Keratinocyte (primary cell): ENCODE measurements around the gene GPR176. TPM values are rescaled to one million over a fixed set of nuclear protein-coding genes. Genes with fewer than 3 reads are reported as not detected.

Experiments
- DNase-seq: peaks from one replicate; pipeline ENCODE4 v3.0.0-alpha.2; 2011; ENCODE audit warnings: low read depth, missing footprints, low spot score
- FAIRE-seq: peaks from 2 replicates; lab custom pipeline; 2011; peaks lifted over from hg19 to GRCh38; lab: Jason Lieb, UNC
- H2AFZ ChIP-seq: 2 replicates; pipeline ENCODE4 v1.6.0; 2012; ENCODE audit warnings: low read length, control low read depth, inconsistent platforms; ENCODE audit not compliant: control insufficient read depth
- H3K27ac ChIP-seq: 2 replicates; pipeline ENCODE4 v1.5.1; 2011; ENCODE audit warnings: low read length; ENCODE audit not compliant: control insufficient read depth, insufficient read depth
- H3K27me3 ChIP-seq: 3 replicates; pipeline ENCODE4 v1.6.0; 2011; ENCODE audit warnings: low read length; ENCODE audit not compliant: control insufficient read depth, insufficient read depth; ENCODE audit errors: extremely low read depth
- H3K36me3 ChIP-seq, 2 experiments: 2 replicates in 1 of 2; 3 replicates in 1 of 2; pipeline ENCODE4 v1.5.1; 2011; ENCODE audit warnings: low read length in 2 of 2, mild to moderate bottlenecking in 1 of 2; ENCODE audit not compliant: control insufficient read depth in 2 of 2, insufficient read depth in 2 of 2; ENCODE audit errors: extremely low read depth in 1 of 2
- H3K4me1 ChIP-seq: 3 replicates; pipeline ENCODE4 v1.5.1; 2011; ENCODE audit warnings: low read length; ENCODE audit not compliant: control insufficient read depth, insufficient read depth; ENCODE audit errors: extremely low read depth
- H3K4me2 ChIP-seq: 3 replicates; pipeline ENCODE4 v1.6.0; 2011; ENCODE audit warnings: low read depth, low read length; ENCODE audit not compliant: control insufficient read depth, insufficient read depth; ENCODE audit errors: extremely low read depth
- H3K4me3 ChIP-seq, 3 experiments: fragments of 200-600 bp in 1 of 3; sonication (generic) in 1 of 3; 2 replicates in 2 of 3; 3 replicates in 1 of 3; pipeline ENCODE4 v1.5.1; 2011 to 2016; ENCODE audit warnings: low read length in 3 of 3, mild to moderate bottlenecking in 3 of 3, control low read depth in 2 of 3, inconsistent platforms in 1 of 3, low read depth in 1 of 3, mixed read lengths in 1 of 3, mixed run types in 1 of 3, moderate library complexity in 1 of 3; ENCODE audit not compliant: control insufficient read depth in 2 of 3, insufficient read depth in 2 of 3; ENCODE audit errors: extremely low read depth in 1 of 3
- H3K79me2 ChIP-seq: 2 replicates; pipeline ENCODE4 v1.6.0; 2012; ENCODE audit warnings: low read length; ENCODE audit not compliant: control insufficient read depth, insufficient read depth
- H3K9ac ChIP-seq: 3 replicates; pipeline ENCODE4 v1.6.0; 2011; ENCODE audit warnings: low read length; ENCODE audit not compliant: control insufficient read depth, insufficient read depth; ENCODE audit errors: extremely low read depth
- H3K9me1 ChIP-seq: 3 replicates; pipeline ENCODE4 v1.6.0; 2011; ENCODE audit warnings: low read length; ENCODE audit not compliant: control insufficient read depth, insufficient read depth; ENCODE audit errors: extremely low read depth
- H3K9me3 ChIP-seq: 2 replicates; pipeline ENCODE4 v1.5.1; 2012; ENCODE audit warnings: low read depth, low read length; ENCODE audit not compliant: control insufficient read depth
- H4K20me1 ChIP-seq: 3 replicates; pipeline ENCODE4 v1.6.0; 2011; ENCODE audit warnings: low read length; ENCODE audit not compliant: control insufficient read depth, insufficient read depth; ENCODE audit errors: extremely low read depth
- EZH2 ChIP-seq: IDR thresholded peaks from one replicate; pipeline ENCODE4 v1.6.1; 2012; ENCODE audit warnings: inconsistent platforms, mild to moderate bottlenecking, low read length, moderate library complexity
- dilution Hi-C: fragments of 300-500 bp; cut with MboI; formaldehyde crosslinking; loops from one replicate; pipeline ENCODE4 v1.7.0; 2020; ENCODE audit warnings: low sequenced_read_pairs; ENCODE audit not compliant: extremely low pct_ligation_motif_present
- polyA plus RNA-seq, 5 experiments: library from polyadenylated mRNA; depleted of rRNA in 3 of 5; stranded (reverse) in 3 of 5; stranded (forward) in 1 of 5; unstranded in 1 of 5; fragments of >200 nt; gene quantifications; 1 replicate in 1 of 5; 2 replicates in 3 of 5; 3 replicates in 1 of 5; pipeline versions ENCODE4 v1.2.1 to v1.2.3, GENCODE V29; 2011 to 2012; ENCODE audit warnings: missing spikeins in 2 of 5, low read depth in 1 of 5, low replicate concordance in 1 of 5
- TF ChIP-seq, protein P1 (sequence below), 3 experiments: IDR thresholded peaks in 1 of 3; conservative IDR thresholded peaks in 1 of 3; optimal IDR thresholded peaks in 1 of 3; 2 replicates in 2 of 3; 3 replicates in 1 of 3; pipeline versions ENCODE3 to v1.5.1; 2011; ENCODE audit warnings: low read length in 3 of 3, mild to moderate bottlenecking in 3 of 3, moderate library complexity in 2 of 3, control low read depth in 1 of 3, inconsistent platforms in 1 of 3; ENCODE audit not compliant: insufficient read depth in 2 of 3; ENCODE audit errors: extremely low read depth in 1 of 3

Gene GPR176
- polyA plus RNA-seq, 1 donor (not counting 4 experiments of a cell fraction or from before 2014, with no cell fraction given) = 12.5 TPM

- H3K79me2 ChIP-seq = peaks cover 8% of the 10 kb centered on the region
- H4K20me1 ChIP-seq = no peaks in the 10 kb centered on the region
- peaks cover 11% of the 10 kb centered on the region for H3K4me1 ChIP-seq
- no peaks in the 10 kb centered on the region for H3K27me3 ChIP-seq
- H3K27ac ChIP-seq = no peak overlapping the region
- no peaks in the 10 kb centered on the region for H3K36me3 ChIP-seq
- FAIRE-seq (no peak), DNase-seq (no peak)
- H3K4me3 ChIP-seq = no peak overlapping the region
- no peaks in the 10 kb centered on the region for H3K9me3 ChIP-seq
- no peak overlapping the region for H2AFZ ChIP-seq
- no peaks in the 10 kb centered on the region for H3K9me1 ChIP-seq
- no peak overlapping the region for H3K4me2 ChIP-seq
- dilution Hi-C loops = no loop called here
- TF ChIP-seq EZH2 = no peak
- TF ChIP-seq, protein P1, sequence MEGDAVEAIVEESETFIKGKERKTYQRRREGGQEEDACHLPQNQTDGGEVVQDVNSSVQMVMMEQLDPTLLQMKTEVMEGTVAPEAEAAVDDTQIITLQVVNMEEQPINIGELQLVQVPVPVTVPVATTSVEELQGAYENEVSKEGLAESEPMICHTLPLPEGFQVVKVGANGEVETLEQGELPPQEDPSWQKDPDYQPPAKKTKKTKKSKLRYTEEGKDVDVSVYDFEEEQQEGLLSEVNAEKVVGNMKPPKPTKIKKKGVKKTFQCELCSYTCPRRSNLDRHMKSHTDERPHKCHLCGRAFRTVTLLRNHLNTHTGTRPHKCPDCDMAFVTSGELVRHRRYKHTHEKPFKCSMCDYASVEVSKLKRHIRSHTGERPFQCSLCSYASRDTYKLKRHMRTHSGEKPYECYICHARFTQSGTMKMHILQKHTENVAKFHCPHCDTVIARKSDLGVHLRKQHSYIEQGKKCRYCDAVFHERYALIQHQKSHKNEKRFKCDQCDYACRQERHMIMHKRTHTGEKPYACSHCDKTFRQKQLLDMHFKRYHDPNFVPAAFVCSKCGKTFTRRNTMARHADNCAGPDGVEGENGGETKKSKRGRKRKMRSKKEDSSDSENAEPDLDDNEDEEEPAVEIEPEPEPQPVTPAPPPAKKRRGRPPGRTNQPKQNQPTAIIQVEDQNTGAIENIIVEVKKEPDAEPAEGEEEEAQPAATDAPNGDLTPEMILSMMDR (optimal IDR thresholded peaks at IDR 0.05 in 1 of 3, IDR thresholded peaks at IDR 0.05 in 1 of 3, conservative IDR thresholded peaks at IDR 0.05 in 1 of 3; ENCODE audit: extremely low read depth in 1 of 3, insufficient read depth in 2 of 3, low read length in 3 of 3) = no peak
- no peak overlapping the region for H3K9ac ChIP-seq
Observed at GRCh38 chr15:39784638-39785037, 135.4 kb downstream of the GPR176 start.

GRCh38 chr15:39784125-39784524 lies 135.9 kb downstream of the GPR176 start:
- Histone ChIP-seq H3K27ac (no peak overlapping the region), H2AFZ (no peak overlapping the region), H3K27me3 (no peaks in the 10 kb centered on the region), H4K20me1 (no peaks in the 10 kb centered on the region), H3K79me2 (peaks cover 8% of the 10 kb centered on the region), H3K4me3 (peak overlapping the region in 1 of 3 experiments; percentile 73), H3K9me3 (no peaks in the 10 kb centered on the region), H3K36me3 (no peaks in the 10 kb centered on the region), H3K4me2 (peak overlapping the region; percentile 94), H3K9me1 (no peaks in the 10 kb centered on the region), H3K4me1 (peaks cover 11% of the 10 kb centered on the region), H3K9ac (peak overlapping the region; percentile 84)
- no peak for FAIRE-seq
- TF ChIP-seq, protein P1 (optimal IDR thresholded peaks at IDR 0.05 in 1 of 3, IDR thresholded peaks at IDR 0.05 in 1 of 3, conservative IDR thresholded peaks at IDR 0.05 in 1 of 3; ENCODE audit: extremely low read depth in 1 of 3, insufficient read depth in 2 of 3, low read length in 3 of 3) = no peak
- no peak for TF ChIP-seq EZH2
- DNase-seq = no peak
- dilution Hi-C loops = no loop called here
